Measurements from ENCODE around the gene PLXNA3.

DNA sequence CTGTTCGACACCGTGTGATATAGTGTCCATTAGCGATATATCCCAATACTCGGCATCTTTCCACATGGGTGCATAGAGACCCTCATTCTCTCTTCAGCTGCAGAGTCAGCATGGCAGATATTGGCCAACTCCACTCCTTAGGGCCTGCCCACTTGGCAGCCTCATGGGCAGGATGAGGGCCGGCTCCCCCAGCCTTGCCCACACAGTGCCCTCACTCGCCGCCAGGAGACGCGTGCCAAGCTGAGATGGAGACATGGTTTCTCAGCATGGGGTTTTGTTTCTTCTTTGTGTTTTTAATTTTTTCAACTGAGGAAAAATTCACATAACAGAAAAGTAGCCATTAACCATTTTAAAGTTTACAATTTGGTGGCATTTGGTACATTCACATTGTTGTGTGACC, 5.3 kb upstream of the PLXNA3 start:
- TF ChIP-seq, protein P1, sequence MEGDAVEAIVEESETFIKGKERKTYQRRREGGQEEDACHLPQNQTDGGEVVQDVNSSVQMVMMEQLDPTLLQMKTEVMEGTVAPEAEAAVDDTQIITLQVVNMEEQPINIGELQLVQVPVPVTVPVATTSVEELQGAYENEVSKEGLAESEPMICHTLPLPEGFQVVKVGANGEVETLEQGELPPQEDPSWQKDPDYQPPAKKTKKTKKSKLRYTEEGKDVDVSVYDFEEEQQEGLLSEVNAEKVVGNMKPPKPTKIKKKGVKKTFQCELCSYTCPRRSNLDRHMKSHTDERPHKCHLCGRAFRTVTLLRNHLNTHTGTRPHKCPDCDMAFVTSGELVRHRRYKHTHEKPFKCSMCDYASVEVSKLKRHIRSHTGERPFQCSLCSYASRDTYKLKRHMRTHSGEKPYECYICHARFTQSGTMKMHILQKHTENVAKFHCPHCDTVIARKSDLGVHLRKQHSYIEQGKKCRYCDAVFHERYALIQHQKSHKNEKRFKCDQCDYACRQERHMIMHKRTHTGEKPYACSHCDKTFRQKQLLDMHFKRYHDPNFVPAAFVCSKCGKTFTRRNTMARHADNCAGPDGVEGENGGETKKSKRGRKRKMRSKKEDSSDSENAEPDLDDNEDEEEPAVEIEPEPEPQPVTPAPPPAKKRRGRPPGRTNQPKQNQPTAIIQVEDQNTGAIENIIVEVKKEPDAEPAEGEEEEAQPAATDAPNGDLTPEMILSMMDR (conservative IDR thresholded peaks at IDR 0.05 in 1 of 2, IDR thresholded peaks at IDR 0.05 in 1 of 2; ENCODE audit: extremely low read depth in 1 of 2, insufficient read depth in 1 of 2, low read depth in 1 of 2, low read length in 2 of 2): no peak
- TF ChIP-seq EZH2 (IDR thresholded peaks at IDR 0.05; ENCODE audit: borderline replicate concordance, low read length): no peak

Data from mammary epithelial cell (primary cell).